Glutamatergic neuron (in vitro differentiated cells): ENCODE measurements around the gene SLC5A6. TPM values are rescaled to one million over a fixed set of nuclear protein-coding genes. Genes with fewer than 3 reads are reported as not detected.

Experiments used
- DNase-seq: peaks from one replicate; pipeline ENCODE4 v3.0.0; 2022
- H3K27ac Mint-ChIP-seq: one replicate; pipeline ENCODE4 v1.8.0; 2020; ENCODE audit warnings: mild to moderate bottlenecking, mixed read lengths, inconsistent platforms; ENCODE audit not compliant: unreplicated experiment
- H3K27me3 Mint-ChIP-seq: one replicate; pipeline ENCODE4 v1.8.0; 2020; ENCODE audit warnings: mild to moderate bottlenecking, moderate library complexity, mixed read lengths, inconsistent platforms; ENCODE audit not compliant: unreplicated experiment
- H3K36me3 Mint-ChIP-seq: one replicate; pipeline ENCODE4 v1.8.0; 2020; ENCODE audit warnings: mild to moderate bottlenecking, mixed read lengths, inconsistent platforms; ENCODE audit not compliant: unreplicated experiment
- H3K4me1 Mint-ChIP-seq: one replicate; pipeline ENCODE4 v1.8.0; 2020; ENCODE audit warnings: mild to moderate bottlenecking, low read depth, mixed read lengths, inconsistent platforms; ENCODE audit not compliant: unreplicated experiment
- H3K4me3 Mint-ChIP-seq: one replicate; pipeline ENCODE4 v1.8.0; 2020; ENCODE audit warnings: mild to moderate bottlenecking, mixed read lengths, inconsistent platforms; ENCODE audit not compliant: unreplicated experiment
- H3K9me3 Mint-ChIP-seq: one replicate; pipeline ENCODE4 v1.8.0; 2020; ENCODE audit warnings: mild to moderate bottlenecking, moderate library complexity, mixed read lengths, inconsistent platforms; ENCODE audit not compliant: unreplicated experiment
- total RNA-seq: library from RNA; stranded (reverse); fragmentation: NEBNext Ultra II Directional; extraction: Animal tissue kit (Norgen Biotek cat#: 25700); gene quantifications from one replicate; pipeline ENCODE4 v1.2.1, GENCODE V29; 2021; ENCODE audit not compliant: unreplicated experiment
- TF ChIP-seq, protein P1 (sequence below): fragments of 200-600 bp; sonication (generic); IDR thresholded peaks from one replicate; pipeline ENCODE4 v1.5.0; 2021; ENCODE audit not compliant: partially characterized antibody, unreplicated experiment

Gene SLC5A6
- total RNA-seq, 1 donor from 2014 or later = 40.0 TPM

DNA sequence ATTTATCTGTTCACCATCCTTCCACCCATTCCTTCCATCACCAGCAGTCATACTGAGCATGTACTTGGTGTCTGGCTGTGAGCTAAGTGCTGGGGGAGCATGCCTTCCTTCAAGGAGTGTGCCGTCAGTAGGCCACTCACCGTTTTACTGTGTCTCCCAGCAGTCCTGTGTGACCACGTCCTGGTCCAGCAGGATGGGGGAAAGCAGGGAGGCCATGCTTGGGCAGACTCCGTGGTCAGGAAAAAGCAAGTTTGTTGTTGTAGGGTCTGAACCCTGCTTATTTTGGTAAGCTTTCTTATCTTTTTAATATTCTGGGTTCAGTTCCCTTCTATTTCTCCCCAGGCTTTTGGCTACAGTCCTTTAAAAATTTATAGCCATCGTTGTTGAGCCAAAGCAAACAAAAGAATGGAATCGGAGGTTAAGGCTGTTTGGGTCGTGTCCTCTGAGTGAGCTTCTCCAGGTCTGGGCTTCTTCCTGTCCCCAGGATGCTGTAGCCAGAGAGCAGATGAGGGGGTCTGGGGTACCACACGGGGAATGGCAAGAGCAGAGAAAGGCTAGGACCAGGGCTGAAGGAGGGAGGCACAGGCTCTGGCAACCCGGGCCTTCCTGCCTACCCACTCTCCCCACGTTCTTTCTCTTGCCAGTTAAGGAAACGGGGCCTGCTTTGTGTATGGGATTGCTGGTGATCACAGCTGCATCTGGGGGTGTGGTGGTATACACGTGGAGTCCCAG, 37.3 kb upstream of the SLC5A6 start:
- no peaks in the 10 kb centered on the region for H3K36me3 Mint-ChIP-seq
- peaks cover 3% of the 10 kb centered on the region for H3K4me1 Mint-ChIP-seq
- peaks cover 2% of the 10 kb centered on the region for H3K9me3 Mint-ChIP-seq
- no peak overlapping the region for H3K27ac Mint-ChIP-seq
- no peak for DNase-seq
- TF ChIP-seq, protein P1, sequence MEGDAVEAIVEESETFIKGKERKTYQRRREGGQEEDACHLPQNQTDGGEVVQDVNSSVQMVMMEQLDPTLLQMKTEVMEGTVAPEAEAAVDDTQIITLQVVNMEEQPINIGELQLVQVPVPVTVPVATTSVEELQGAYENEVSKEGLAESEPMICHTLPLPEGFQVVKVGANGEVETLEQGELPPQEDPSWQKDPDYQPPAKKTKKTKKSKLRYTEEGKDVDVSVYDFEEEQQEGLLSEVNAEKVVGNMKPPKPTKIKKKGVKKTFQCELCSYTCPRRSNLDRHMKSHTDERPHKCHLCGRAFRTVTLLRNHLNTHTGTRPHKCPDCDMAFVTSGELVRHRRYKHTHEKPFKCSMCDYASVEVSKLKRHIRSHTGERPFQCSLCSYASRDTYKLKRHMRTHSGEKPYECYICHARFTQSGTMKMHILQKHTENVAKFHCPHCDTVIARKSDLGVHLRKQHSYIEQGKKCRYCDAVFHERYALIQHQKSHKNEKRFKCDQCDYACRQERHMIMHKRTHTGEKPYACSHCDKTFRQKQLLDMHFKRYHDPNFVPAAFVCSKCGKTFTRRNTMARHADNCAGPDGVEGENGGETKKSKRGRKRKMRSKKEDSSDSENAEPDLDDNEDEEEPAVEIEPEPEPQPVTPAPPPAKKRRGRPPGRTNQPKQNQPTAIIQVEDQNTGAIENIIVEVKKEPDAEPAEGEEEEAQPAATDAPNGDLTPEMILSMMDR = no peak
- H3K27me3 Mint-ChIP-seq = peaks cover 6% of the 10 kb centered on the region
- no peak overlapping the region for H3K4me3 Mint-ChIP-seq

DNA sequence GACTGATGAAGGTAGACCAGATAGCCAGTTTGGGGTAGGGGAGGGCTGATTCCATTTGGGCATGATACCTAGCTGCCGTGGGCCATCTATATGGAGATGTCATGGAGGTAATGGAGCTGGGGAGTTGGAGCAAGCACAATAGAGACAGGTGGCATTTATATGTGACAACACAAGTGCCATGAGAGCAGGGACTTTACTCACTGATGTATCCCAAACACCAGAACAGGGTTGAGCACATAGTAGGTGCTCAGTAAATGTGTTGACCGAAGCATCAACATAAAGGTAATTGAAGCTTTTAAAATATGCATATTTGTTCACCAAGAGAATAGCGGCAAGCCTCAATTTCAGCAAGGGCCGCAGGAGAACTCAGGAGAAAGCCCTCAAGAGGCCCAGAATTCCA, 35.8 kb upstream of the SLC5A6 start:
- H3K4me3 Mint-ChIP-seq = no peak overlapping the region
- H3K27ac Mint-ChIP-seq = no peak overlapping the region
- H3K27me3 Mint-ChIP-seq = peaks cover 6% of the 10 kb centered on the region
- H3K9me3 Mint-ChIP-seq = peaks cover 2% of the 10 kb centered on the region
- peaks cover 3% of the 10 kb centered on the region for H3K4me1 Mint-ChIP-seq
- no peaks in the 10 kb centered on the region for H3K36me3 Mint-ChIP-seq
- no peak for DNase-seq
- TF ChIP-seq, protein P1 = no peak

DNA sequence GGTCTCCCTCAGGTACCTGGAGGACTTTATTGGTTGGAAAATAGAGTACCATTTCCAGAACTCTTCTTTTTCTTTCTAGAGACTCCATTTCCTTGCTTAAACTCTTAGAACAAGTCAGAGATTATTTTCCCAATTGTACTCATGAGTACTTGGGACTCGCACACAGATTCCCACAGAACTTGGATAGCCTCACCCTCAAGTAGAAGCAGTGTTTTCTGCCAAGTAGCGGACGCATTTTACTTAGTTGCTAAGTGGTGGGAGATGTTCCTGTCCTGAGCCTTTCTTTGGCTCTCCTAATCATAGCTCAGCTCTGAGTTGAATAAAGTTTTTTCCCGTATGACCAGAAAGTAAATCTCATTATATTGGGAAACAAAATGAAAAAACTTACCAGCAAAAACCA, 33.6 kb upstream of the SLC5A6 start:
- H3K4me3 Mint-ChIP-seq = no peak overlapping the region
- peaks cover 2% of the 10 kb centered on the region for H3K27me3 Mint-ChIP-seq
- no peak for DNase-seq
- no peaks in the 10 kb centered on the region for H3K9me3 Mint-ChIP-seq
- TF ChIP-seq, protein P1 = no peak
- no peak overlapping the region for H3K27ac Mint-ChIP-seq
- no peaks in the 10 kb centered on the region for H3K4me1 Mint-ChIP-seq
- no peaks in the 10 kb centered on the region for H3K36me3 Mint-ChIP-seq

DNA sequence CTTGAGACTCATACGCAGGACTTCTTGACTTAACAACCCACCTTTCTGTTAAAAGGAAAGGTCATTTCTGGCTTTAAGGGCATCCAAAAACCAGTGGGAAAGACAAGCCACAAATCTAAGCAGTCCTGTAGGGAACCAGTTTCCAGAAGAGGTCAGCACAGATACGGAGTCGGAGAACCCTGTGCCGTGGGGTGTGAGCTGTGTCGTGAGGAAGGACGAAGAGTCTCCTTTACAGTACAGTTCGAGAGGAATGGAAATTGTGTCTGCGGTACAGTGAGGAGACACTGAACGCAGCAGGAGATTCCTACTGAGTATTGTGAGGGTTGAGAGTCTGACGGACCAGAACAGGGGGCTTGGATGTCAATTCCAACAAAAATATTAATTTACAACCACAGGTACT, 33.0 kb upstream of the SLC5A6 start:
- no peak for DNase-seq
- Mint-ChIP-seq H3K36me3 (no peaks in the 10 kb centered on the region), H3K27me3 (peaks cover 2% of the 10 kb centered on the region), H3K27ac (no peak overlapping the region), H3K9me3 (no peaks in the 10 kb centered on the region), H3K4me1 (no peaks in the 10 kb centered on the region), H3K4me3 (no peak overlapping the region)
- TF ChIP-seq, protein P1 = no peak

DNA sequence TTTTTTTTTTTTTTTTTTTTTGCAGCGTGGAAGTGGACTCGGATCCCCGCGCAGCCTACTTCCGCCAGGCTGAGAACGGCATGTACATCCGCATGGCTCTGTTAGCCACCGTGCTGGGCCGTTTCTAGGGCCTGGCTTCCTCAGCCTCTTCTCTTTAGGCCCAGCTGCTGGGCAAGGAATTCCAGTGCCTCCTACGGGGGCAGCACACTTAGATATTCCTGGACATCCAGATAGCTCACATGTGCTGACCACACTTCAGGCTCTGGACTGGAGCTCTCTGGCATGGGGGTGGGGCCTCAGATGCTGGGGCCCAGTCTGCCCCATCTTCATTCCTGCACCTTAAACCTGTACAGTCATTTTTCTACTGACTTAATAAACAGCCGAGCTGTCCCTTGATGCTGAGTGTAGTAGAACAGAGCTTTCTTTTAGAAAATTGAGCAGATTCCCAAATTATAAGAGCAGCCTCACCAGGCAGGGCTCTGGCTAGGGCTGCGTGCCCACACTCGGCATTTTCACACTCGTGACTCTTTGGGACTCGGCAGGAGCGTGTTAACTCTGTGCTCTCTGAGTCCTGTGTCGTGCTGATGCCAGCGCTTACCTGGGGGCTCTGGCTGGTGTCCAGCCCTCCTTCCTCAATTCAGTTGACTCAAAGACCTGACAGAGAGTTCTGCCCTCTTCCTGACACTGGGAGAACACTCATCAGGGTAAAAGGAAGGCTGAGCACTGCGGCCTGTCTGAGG, 31.5 kb upstream of the SLC5A6 start:
- Mint-ChIP-seq H3K4me3 (no peak overlapping the region), H3K27me3 (no peaks in the 10 kb centered on the region), H3K9me3 (no peaks in the 10 kb centered on the region), H3K36me3 (no peaks in the 10 kb centered on the region), H3K4me1 (no peaks in the 10 kb centered on the region), H3K27ac (no peak overlapping the region)
- TF ChIP-seq, protein P1 = no peak
- DNase-seq = no peak
